SJCRH30 (cell line): ENCODE data around the gene STX17. TPM values are rescaled to one million over a fixed set of nuclear protein-coding genes. Genes with fewer than 3 reads are reported as not detected.

Experiments used
- DNase-seq, 2 experiments: peaks; one replicate each; pipeline ENCODE4 v3.0.0-alpha.2; 2015 to 2020
- H3K27ac ChIP-seq: fragments of 250-450 bp; sonication (Bioruptor Pico); 2 replicates; pipeline ENCODE4 v1.5.1; 2020; ENCODE audit warnings: mild to moderate bottlenecking, moderate library complexity
- H3K27me3 ChIP-seq: fragments of 250-450 bp; sonication (Bioruptor Pico); 2 replicates; pipeline ENCODE4 v1.5.1; 2020; ENCODE audit warnings: mild to moderate bottlenecking, moderate library complexity
- H3K36me3 ChIP-seq: fragments of 250-450 bp; sonication (Bioruptor Pico); 2 replicates; pipeline ENCODE4 v1.5.1; 2020; ENCODE audit warnings: mild to moderate bottlenecking, moderate library complexity
- H3K4me1 ChIP-seq: fragments of 250-450 bp; sonication (Bioruptor Pico); 2 replicates; pipeline ENCODE4 v1.5.1; 2020; ENCODE audit warnings: mild to moderate bottlenecking, moderate library complexity
- H3K4me3 ChIP-seq: fragments of 250-450 bp; sonication (Bioruptor Pico); 2 replicates; pipeline ENCODE4 v1.5.1; 2020; ENCODE audit warnings: mild to moderate bottlenecking, moderate library complexity
- H3K9me3 ChIP-seq: fragments of 250-450 bp; sonication (Bioruptor Pico); replicated peaks from 2 replicates; pipeline ENCODE4 v1.5.1; 2020; ENCODE audit warnings: mild to moderate bottlenecking, moderate library complexity
- total RNA-seq: library from RNA; depleted of rRNA; stranded (reverse); fragments of >200 nt; shearing (Covaris generic); gene quantifications from 2 replicates; pipeline ENCODE4 v1.2.3, GENCODE V29; 2014

The STX17 gene
- total RNA-seq, 1 experiment from 2014 or later, result 17.2 TPM

DNA sequence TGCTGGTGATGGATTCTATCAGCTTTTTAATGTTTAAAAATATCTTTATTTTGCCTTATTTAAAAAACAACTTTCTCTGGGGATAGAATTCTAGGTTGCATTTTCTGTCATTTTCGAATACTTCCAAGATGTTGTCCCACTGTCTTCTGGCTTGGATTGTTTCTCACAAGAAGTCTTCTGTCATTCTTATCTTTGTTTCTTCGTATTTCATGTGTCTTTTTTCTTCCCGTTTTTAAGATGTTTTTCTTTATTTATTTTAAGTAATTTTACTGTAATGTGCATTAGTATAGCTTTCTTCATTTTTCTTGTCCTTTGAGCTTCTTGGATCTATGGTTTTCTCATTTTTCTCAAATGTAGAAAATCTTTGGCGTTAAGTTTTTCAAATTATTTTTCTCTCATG lies 19.1 kb downstream of the STX17 start:
- H3K36me3 ChIP-seq, result peaks cover 9% of the 10 kb centered on the region; the same call in 1 of the 2 replicates
- no peak overlapping the region for H3K27ac ChIP-seq
- no peak for DNase-seq
- 0 out of 2 replicates have a peak, but pooled peaks cover 4% of the 10 kb centered on the region for H3K9me3 ChIP-seq
- no peaks in the 10 kb centered on the region for H3K4me1 ChIP-seq
- no peaks in the 10 kb centered on the region for H3K27me3 ChIP-seq
- no peak overlapping the region for H3K4me3 ChIP-seq

DNA sequence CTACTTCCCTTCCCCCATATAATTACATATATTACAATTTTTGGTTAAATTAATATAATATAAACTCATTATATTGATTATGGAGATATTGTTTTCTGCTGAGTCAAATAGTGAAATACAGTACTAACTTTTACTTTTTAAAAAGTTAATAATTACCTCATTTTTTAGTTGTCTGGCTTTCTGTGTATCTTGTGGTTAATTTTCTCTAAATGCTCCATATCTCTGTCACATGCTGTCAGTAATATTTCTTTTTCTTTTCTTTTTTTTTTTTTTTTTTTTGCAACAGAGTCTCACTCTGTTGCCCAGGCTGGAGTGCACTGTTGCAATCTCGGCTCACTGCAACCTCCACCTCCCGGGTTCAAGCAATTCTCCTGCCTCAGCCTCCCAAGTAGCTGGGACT lies 23.2 kb downstream of the STX17 start:
- H3K4me1 ChIP-seq, result no peaks in the 10 kb centered on the region
- H3K9me3 ChIP-seq, result 0 out of 2 replicates have a peak, but pooled peaks cover 4% of the 10 kb centered on the region
- peaks cover 5% of the 10 kb centered on the region; the same call in 1 of the 2 replicates for H3K36me3 ChIP-seq
- no peak overlapping the region for H3K27ac ChIP-seq
- H3K4me3 ChIP-seq, result no peak overlapping the region
- no peak for DNase-seq
- no peaks in the 10 kb centered on the region for H3K27me3 ChIP-seq

- no peaks in the 10 kb centered on the region for H3K4me1 ChIP-seq
- no peaks in the 10 kb centered on the region for H3K27me3 ChIP-seq
- peaks cover 5% of the 10 kb centered on the region; the same call in 1 of the 2 replicates for H3K36me3 ChIP-seq
- DNase-seq, result no peak
- 0 out of 2 replicates have a peak, but pooled peaks cover 4% of the 10 kb centered on the region for H3K9me3 ChIP-seq
- H3K27ac ChIP-seq, result no peak overlapping the region
- H3K4me3 ChIP-seq, result no peak overlapping the region
These were observed 24.8 kb downstream of the STX17 start for GRCh38 chr9:99931155-99931840.

- no peak overlapping the region for H3K27ac ChIP-seq
- H3K36me3 ChIP-seq, result no peaks in the 10 kb centered on the region
- peaks cover 6% of the 10 kb centered on the region; the same call in 1 of the 2 replicates for H3K9me3 ChIP-seq
- no peak for DNase-seq
- no peaks in the 10 kb centered on the region for H3K27me3 ChIP-seq
- no peaks in the 10 kb centered on the region for H3K4me1 ChIP-seq
- H3K4me3 ChIP-seq, result no peak overlapping the region
These were observed 30.6 kb downstream of the STX17 start for GRCh38 chr9:99936947-99937587.

DNA sequence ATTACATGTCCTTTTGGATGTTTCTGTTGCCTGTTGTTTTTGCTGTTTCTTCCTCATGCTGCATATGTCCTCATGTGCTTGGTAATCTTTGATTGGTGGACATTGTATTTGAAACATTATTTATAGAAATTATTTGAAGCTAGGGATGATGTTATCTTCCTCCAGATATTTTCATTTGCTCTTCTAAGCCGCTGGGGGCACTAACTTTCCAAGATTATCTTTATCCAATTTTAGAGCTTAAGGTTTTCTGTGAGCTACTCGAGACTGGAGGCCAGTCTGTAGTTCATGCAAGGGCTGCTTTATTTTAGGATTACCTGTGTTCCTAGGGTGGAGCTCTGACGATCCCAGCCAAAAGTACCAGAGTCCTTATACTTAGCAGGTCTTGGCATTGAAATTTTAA lies 40.9 kb downstream of the STX17 start:
- H3K36me3 ChIP-seq, result peaks cover 7% of the 10 kb centered on the region; the same call in 1 of the 2 replicates
- H3K27me3 ChIP-seq, result no peaks in the 10 kb centered on the region
- H3K9me3 ChIP-seq, result no peaks in the 10 kb centered on the region; the same call in 1 of the 2 replicates
- H3K4me1 ChIP-seq, result no peaks in the 10 kb centered on the region; the same call in 1 of the 2 replicates
- no peak overlapping the region for H3K27ac ChIP-seq
- DNase-seq, result no peak
- no peak overlapping the region for H3K4me3 ChIP-seq

- no peak for DNase-seq
- H3K4me1 ChIP-seq, result no peaks in the 10 kb centered on the region; the same call in 1 of the 2 replicates
- no peak overlapping the region for H3K4me3 ChIP-seq
- H3K27ac ChIP-seq, result no peak overlapping the region
- peaks cover 7% of the 10 kb centered on the region for H3K36me3 ChIP-seq
- no peaks in the 10 kb centered on the region for H3K27me3 ChIP-seq
- H3K9me3 ChIP-seq, result no peaks in the 10 kb centered on the region; the same call in 1 of the 2 replicates
These were observed 42.0 kb downstream of the STX17 start for GRCh38 chr9:99948482-99948881.

DNA sequence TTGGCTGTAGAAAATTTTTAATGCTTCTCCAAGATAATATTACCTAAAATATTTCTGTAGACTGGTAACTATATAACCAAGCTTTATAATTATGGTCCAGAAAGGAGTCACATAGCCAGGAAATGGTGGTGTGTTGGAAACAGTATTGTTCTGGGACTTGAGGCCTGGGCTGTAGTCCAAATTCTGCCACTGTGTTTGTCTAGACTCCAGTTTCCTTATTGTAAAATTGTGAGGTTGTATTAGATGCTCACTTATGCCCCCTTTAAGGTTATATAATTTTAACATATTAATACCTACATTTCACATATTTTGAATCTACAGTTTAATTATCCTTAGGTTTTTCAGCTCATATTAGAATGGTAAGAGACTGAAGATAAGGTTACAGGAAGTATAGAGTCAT lies 42.4 kb downstream of the STX17 start:
- no peaks in the 10 kb centered on the region; the same call in 1 of the 2 replicates for H3K9me3 ChIP-seq
- peak in 1 of 2 experiments; percentile 10 for DNase-seq

GRCh38 chr9:99953861-99954507 lies 47.5 kb downstream of the STX17 start:
- Histone ChIP-seq H3K4me1 (no peaks in the 10 kb centered on the region; the same call in 1 of the 2 replicates), H3K27me3 (no peaks in the 10 kb centered on the region), H3K9me3 (no peaks in the 10 kb centered on the region), H3K4me3 (no peak overlapping the region), H3K27ac (no peak overlapping the region), H3K36me3 (peaks cover 3% of the 10 kb centered on the region)
- DNase-seq, result no peak

More for the DNA sequence above, 42.4 kb downstream of the STX17 start:
- Histone ChIP-seq H3K4me1 (no peaks in the 10 kb centered on the region; the same call in 1 of the 2 replicates), H3K4me3 (no peak overlapping the region), H3K36me3 (peaks cover 7% of the 10 kb centered on the region), H3K27me3 (no peaks in the 10 kb centered on the region), H3K27ac (no peak overlapping the region)

DNA sequence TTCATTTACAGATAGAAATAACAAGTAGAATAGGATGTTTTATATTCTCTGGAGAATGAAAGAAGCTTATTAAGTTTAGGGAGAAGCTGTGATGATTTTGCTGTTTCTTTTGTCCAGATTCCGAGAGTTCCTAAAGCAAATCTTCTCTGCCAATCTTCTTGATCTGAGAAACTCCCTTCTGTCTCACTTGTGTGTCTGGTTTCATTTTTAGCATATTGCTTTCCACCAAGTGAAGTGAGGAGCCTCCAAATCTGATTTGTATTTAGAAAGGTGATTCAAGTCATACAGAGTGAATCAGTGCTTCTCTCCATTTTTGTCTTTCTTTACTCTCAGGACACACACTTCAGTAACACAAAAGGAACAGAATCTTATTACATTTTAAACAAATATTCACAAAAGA lies 48.4 kb downstream of the STX17 start:
- H3K4me3 ChIP-seq, result no peak overlapping the region
- H3K27me3 ChIP-seq, result no peaks in the 10 kb centered on the region
- H3K9me3 ChIP-seq, result no peaks in the 10 kb centered on the region
- peaks cover 3% of the 10 kb centered on the region for H3K36me3 ChIP-seq
- DNase-seq, result no peak
- no peaks in the 10 kb centered on the region for H3K4me1 ChIP-seq
- no peak overlapping the region for H3K27ac ChIP-seq

DNA sequence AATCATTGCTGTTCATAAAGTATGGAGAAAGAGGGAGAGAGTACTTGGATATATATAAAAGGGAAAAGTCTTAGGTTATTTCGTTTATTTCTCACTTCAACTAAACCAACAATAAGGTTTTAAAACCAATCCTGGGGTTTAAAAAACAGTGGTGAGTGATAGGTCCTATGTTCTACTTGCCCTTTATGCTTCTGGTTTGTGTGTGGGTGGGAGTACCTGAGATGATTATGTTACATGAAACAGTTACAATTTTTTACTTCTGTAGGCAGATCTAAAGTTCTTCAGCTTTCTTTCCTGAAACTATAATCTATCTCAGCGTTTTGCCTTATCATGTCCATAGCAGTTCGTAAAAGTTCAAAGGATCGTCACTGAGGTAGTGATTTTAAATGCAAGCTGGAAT lies 49.2 kb downstream of the STX17 start:
- Histone ChIP-seq H3K4me3 (no peak overlapping the region), H3K27me3 (no peaks in the 10 kb centered on the region), H3K27ac (no peak overlapping the region), H3K9me3 (no peaks in the 10 kb centered on the region), H3K4me1 (no peaks in the 10 kb centered on the region), H3K36me3 (peaks cover 3% of the 10 kb centered on the region)
- no peak for DNase-seq

DNA sequence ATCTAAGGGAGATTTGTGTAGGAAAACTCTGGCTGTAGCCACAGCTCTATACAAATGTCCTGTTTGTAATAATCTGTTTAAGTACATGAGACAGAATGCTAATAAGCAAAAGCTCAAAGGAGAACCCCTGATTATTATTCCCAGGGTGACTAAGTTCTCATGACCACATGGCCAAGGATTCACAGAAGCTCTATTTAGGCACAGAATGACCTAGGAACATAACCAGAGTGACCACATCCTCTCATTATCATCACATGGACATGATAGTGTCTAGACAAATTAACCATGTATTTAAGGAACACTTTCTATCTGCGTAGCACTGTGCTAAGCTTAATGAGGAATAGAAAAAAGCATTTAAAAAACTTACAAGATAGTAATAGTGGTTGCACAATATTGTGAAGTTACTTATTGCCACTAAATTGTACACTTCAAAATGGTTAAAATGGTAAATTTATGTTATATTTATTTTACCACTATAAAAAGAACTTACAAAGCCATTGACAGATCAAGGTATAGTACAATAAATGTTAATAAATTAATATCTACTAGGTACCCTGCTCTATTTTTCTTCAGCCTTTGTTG lies 56.3 kb downstream of the STX17 start:
- Histone ChIP-seq H3K36me3 (no peaks in the 10 kb centered on the region; the same call in 1 of the 2 replicates), H3K4me3 (no peak overlapping the region), H3K27me3 (no peaks in the 10 kb centered on the region), H3K9me3 (no peaks in the 10 kb centered on the region), H3K4me1 (peaks cover 13% of the 10 kb centered on the region), H3K27ac (no peak overlapping the region)
- DNase-seq, result no peak

DNA sequence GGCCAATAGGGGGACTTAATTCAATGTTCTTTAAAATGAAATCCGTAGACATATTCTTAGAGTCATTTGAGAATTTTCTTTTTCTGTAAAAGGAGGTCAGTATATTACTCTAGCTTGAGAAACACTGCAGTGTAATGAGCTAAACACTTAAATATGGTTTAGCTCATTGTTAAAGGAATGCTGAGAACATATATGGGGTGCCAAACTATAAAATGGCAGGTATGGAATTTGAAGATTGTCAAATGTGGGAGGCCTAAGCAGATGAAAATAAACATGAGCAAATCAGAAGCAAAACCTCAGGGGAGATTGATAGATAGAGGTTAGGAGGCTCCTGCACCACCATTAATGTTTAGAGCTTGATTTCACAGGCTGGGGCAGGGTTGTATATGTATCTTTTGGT lies 57.9 kb downstream of the STX17 start:
- Histone ChIP-seq H3K27me3 (no peaks in the 10 kb centered on the region), H3K36me3 (no peaks in the 10 kb centered on the region; the same call in 1 of the 2 replicates), H3K27ac (no peak overlapping the region), H3K4me1 (peaks cover 13% of the 10 kb centered on the region), H3K9me3 (no peaks in the 10 kb centered on the region), H3K4me3 (no peak overlapping the region)
- no peak for DNase-seq

DNA sequence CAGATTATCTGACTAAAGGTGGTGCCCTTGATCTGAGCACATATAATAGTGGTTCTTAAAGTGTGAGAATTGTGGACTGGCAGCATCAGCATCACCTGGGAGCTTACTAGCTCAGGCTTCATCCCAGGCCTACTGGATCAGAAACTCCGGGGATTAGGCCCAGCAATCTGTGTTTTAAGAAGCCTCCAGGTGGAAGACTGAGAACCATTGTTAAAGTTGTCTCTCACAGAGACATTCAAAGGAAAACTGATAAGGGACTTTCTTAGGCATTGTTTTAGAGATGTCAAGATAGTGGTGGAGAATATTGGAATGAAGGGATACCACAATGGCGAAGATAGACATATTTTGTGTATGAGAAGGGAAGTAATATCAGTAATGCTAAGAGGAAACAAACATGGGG lies 59.5 kb downstream of the STX17 start:
- Histone ChIP-seq H3K4me3 (no peak overlapping the region), H3K9me3 (no peaks in the 10 kb centered on the region), H3K36me3 (no peaks in the 10 kb centered on the region; the same call in none of the 2 replicates), H3K4me1 (peaks cover 13% of the 10 kb centered on the region), H3K27me3 (no peaks in the 10 kb centered on the region), H3K27ac (no peak overlapping the region)
- DNase-seq, result no peak

GRCh38 chr9:99966716-99967115 lies 60.3 kb downstream of the STX17 start:
- peak; percentile 54 to 66 for DNase-seq

More at GRCh38 chr9:99966716-99967115, 60.3 kb downstream of the STX17 start:
- H3K27ac ChIP-seq, result no peak overlapping the region
- peaks cover 13% of the 10 kb centered on the region for H3K4me1 ChIP-seq
- H3K4me3 ChIP-seq, result no peak overlapping the region
- H3K27me3 ChIP-seq, result no peaks in the 10 kb centered on the region
- no peaks in the 10 kb centered on the region for H3K9me3 ChIP-seq
- no peaks in the 10 kb centered on the region; the same call in none of the 2 replicates for H3K36me3 ChIP-seq
